GM18873 (cell line): Measurements from ENCODE around the gene ZSCAN5B.
"Not testable (repeated sequence)": the region's sequence is repeated elsewhere in the genome, so short reads cannot be mapped to it uniquely, and the experiment has no call there.

Experiments
- ATAC-seq: cut with Tn5 transposase; IDR thresholded peaks from one replicate; pipeline ENCODE4 v1.9.1; 2021; ENCODE audit warnings: mild to moderate bottlenecking, moderate library complexity, moderate number of reproducible peaks; ENCODE audit not compliant: unreplicated experiment, low FRiP score

Gene ZSCAN5B

DNA sequence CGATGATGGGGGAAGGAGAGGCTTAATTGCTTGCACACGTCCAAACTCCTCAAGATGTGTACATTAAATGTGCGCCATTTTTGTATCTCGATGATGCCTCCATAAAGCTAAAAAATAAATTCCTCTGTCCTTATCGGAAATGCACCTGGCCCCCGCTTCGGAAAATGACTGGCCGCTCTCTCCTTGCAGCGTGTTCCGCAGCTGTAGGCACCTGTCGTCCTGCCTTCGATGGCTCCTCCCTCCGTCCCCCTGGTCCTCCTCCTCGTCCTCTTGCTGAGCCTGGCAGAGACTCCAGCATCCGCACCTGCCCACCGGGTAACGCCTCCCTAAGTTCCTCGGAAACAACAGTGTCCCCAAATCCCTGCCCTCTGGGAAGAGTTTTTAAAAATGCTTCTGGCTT is 20.7 kb downstream of the ZSCAN5B start:
- no peak for ATAC-seq

DNA sequence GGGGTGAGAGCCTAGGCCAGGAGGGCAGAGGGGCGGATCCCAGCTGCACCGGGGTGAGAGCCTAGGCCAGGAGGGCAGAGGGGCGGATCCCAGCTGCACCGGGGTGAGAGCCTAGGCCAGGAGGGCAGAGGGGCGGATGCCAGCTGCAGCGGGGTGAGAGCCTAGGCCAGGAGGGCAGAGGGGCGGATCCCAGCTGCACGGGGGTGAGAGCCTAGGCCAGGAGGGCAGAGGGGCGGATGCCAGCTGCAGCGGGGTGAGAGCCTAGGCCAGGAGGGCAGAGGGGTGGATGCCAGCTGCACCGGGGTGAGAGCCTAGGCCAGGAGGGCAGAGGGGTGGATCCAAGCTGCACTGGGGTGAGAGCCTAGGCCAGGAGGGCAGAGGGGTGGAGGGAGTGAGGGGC is 21.3 kb downstream of the ZSCAN5B start:
- not testable (repeated sequence) for ATAC-seq

DNA sequence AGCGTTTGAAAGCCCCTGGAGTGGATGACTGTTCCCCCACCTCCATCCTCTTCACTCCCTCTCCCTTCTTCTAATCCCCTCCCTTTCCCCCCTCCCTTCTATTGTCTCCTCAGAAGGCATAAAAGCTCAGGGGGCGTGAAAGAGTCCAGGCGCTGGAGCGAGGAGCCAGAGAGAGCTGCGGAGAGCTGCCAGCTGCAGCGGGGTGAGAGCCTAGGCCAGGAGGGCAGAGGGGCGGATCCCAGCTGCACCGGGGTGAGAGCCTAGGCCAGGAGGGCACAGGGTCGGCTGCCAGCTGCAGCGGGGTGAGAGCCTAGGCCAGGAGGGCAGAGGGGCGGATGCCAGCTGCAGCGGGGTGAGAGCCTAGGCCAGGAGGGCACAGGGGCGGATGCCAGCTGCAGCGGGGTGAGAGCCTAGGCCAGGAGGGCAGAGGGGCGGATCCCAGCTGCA is 21.7 kb downstream of the ZSCAN5B start, which contains the start of gene GALP:
Gene GALP, plus strand, starts transcription at position 148 of the 447 bp plus-strand sequence. CDS start 1,101 bp downstream, outside the sequence.
- not testable (repeated sequence) for ATAC-seq

DNA sequence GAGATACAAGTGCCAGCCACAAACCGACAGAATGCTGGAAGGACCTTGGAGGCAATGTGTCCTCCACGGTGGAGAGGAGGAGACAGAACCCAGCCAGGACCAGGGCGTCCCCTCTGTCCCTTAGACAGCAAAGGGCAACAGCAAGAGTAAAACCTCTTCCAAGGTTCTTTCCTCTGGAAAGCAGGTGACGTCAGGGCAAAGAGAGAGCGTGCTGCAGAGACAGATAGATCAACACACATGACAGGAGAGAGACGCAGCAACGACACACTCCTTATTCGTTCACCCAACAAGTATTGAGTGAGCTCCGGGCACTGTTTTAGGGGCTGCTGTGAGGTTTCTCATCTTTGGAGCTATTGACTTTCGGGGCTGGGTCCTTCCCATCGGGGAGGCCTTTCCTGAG is 23.0 kb downstream of the ZSCAN5B start:
- ATAC-seq = no peak

DNA sequence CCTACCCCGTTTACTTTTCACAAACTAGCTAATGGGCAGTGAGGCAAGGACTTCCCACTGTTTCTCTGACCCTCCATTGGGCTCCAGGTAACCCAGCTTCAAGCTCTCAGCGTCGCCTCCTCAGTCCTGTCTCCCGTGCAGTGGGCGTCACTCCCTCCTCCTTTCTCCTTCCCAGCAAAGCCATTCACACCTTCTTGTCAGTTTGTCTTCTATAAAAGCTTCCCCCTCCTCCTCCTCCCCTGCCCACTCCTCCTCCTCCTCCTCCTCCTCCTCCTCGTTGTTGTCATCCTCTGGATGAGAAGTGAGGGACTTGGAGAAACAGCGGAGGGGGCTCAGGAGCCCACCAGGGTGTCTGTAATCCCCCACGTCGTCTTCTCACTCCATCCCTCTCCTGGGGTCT is 23.5 kb downstream of the ZSCAN5B start:
- no peak for ATAC-seq

DNA sequence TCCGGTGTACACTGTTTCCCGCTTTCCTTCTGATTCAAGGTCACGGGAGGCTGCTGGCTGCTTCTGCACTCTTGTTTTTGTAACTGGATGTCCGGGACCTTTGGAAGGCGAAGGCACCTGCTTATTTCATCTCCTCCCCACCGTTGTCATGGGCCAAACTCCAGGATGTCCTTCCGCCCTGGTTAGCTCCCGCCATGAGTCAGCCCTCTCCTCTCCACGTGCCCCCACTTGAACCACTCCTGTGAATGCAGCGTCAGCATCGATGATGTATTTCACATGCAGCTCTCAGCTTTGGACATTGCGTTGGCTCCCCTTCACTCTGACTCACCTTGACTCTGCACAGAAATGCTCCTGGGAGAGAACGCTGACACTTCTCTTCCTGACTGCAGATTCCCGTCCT is 27.3 kb downstream of the ZSCAN5B start:
- ATAC-seq = no peak

DNA sequence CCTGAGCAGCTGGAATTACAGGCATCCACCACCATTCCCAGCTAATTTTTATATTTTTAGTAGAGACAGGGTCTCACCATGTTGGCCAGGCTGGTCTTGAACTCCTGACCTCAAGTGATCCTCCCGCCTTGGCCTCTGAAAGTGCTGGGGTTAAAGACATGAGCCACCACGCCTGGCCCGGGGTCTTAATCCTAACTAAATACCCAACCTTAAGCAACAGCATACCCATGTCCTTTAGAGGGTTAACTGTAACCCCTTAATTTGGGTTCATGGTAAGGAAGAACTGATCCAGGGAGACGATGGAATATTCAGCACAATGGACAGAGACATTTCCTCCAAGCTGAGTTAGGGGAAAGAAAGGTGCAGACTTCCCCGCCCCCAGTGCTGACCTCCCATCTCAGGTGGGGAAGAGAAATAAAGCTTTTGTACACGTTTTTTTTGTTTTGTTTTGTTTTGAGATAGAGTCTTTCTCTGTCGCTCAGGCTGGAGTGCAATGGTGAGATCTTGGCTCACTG is 30.5 kb downstream of the ZSCAN5B start:
- ATAC-seq = no peak

DNA sequence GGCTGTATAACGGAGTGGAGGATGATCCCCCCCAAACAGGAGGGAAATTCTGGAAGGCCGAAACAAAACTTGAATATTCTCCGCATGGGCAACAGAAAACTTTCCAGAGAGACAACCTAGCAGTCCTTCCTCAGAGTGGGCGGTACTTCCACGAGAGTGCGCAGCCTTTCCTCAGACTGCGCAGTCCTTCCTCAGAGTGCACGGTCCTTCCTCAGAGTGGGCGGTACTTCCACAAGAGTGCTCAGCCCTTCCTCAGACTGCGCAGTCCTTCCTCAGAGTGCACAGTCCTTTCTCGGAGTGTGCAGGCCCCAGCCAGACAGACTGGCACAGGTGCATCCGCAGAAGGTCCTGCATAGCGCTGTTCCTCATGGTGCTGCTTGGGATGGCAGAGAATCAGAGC is 34.5 kb downstream of the ZSCAN5B start:
- ATAC-seq = no peak

DNA sequence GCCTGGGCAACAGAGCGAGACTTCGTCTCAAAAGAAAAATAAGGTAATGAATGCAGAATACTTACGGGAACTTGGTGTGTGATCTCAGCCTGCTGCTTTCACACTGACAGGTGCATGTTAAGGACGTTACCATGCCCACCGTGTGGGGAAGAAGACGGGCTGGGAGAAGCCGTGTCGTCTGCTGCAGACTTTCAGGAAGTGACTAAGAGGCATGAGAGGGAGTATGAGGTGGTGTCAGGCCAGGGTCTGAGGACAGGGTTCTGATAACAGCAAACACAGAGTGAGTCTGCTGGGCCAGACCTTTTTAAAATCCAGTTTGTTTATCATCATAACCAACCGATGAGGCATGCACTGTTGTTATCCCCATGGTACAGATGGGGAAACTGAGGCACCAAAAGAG is 35.3 kb downstream of the ZSCAN5B start:
- ATAC-seq = no peak

DNA sequence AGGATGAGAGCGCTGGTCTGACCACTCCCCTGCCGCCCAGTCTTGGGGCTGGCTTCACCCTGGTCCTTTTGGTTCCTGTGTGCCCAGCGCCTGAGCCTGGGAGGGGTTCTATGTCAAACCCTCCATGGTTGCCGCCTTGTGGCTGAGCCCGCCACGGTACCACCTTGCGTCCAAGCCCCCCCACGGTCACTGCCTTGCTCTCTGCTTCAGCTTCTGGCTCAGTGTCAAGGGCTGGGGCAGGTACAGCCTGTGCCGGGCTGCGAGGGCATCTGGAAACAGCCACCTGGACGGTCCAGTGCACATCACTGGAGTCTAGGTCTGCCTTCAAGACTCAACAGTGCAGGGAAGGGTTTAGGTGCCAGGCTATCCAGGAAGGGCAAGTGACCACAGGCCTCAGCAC is 36.0 kb downstream of the ZSCAN5B start:
- no peak for ATAC-seq

DNA sequence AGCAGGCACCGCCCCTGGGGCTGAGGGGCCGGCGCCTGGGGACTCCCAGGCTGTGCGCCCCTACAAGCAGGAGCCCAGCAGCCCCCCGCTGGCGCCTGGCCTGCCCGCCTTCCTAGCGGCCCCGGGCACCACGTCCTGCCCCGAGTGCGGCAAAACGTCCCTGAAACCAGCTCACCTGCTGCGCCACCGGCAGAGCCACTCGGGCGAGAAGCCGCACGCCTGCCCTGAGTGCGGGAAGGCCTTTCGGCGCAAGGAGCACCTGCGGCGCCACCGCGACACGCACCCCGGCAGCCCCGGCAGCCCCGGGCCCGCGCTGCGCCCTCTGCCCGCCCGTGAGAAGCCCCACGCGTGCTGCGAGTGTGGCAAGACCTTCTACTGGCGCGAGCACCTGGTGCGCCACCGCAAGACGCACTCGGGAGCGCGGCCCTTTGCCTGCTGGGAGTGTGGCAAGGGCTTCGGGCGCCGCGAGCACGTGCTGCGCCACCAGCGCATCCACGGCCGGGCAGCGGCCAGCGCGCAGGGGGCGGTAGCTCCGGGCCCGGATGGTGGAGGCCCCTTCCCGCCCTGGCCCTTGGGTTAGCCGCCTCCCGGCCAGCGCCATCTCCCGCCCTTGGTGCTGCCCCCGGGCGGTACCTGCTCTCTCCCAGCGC is 37.8 kb downstream of the ZSCAN5B start:
- no peak for ATAC-seq

DNA sequence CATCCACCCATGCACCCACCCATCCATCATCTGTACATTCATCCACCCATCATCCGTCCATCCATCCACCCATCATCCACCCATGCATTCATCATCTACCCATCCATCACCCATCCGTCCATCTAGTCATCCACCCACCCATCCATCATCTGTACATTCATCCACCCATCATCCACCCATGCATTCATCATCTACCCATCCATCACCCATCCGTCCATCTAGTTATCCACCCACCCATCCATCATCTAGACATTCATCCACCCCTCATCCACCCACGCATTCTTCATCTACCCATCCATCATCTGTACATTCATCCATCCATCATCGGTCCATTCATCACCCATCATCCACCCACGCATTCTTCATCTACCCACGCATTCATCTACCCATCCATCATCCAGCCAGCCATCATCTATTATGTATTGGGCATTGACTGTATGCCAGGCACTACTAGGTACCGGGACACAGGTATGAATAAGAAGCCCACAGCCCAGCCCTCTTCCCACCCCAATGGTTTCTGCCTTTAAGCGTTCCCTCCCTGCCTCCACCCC is 38.5 kb downstream of the ZSCAN5B start:
- ATAC-seq = no peak

DNA sequence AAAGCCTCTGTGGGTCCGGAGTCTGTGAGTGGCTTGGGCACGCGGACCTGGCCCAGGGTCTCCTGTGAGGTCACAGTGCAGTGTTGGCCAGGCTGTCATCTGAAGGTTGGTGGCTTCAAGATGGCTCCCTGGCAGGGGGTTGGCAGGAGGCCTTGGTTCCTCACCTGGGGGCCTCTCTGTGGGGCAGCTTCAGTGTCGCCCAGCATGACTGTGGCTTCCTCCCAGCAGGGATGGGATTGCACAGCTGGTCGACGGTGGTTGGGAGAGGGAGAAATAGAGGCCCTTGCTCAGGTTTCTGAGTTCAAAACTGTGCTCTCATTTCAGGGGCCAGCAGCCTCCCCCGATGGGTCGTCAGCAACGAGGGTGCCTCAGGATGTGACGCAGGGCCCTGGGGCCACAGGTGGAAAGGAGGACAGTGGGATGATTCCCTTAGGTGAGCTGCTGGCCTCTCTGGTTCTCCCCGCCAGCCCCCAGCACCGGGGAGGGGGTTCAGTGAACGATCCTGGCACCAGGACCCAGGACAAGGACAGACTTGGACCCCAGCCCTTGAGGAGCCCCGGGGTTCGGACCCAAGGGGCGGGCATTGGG is 39.3 kb downstream of the ZSCAN5B start:
- no peak for ATAC-seq

DNA sequence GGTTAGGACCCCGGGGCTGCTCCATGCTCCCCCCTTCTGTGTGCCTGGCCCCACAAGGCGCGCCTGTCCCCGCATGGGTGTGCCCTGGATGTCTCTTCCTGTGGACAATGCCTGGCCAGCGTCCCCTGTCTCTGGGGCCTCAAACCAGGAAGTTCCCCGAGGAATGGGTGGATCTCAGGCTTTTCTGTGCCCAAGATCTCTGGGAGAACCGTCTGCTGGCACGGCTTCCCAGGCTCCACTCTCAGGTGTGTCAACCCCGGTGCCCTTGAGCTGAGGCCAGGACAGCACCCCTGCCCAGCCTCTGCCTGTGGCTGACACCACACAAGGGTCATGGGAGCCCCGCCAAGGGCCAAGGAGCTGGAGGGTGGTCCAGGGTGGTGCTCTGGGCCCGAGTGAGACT is 40.8 kb downstream of the ZSCAN5B start:
- ATAC-seq = no peak

DNA sequence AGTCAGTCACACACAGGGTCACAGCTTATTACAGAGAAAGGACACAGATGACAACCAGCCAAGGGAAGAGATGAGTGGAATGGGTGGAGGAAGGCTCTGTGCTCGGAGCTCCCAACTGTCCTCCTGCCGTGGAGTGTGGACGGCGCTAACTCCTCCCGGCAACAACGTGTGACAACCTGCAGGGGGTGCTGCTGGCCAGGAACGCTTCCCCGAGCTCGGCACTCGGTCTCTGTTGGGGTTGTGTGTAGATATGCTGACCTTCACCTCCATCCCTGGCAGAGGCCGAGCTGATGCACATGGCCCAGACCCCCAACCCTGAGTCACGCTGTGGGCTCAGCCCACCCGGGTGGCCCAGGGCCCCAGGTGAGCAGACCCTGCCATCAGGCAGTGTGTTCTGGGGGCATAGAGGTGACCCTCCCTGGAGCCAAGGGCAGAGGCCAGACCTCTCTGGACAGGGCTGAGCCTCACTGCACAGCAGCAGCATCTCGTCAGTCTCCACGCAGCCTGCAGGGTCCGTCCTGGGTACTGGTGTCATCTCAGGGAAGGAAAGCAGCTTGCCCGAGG is 42.4 kb downstream of the ZSCAN5B start:
- ATAC-seq = no peak

DNA sequence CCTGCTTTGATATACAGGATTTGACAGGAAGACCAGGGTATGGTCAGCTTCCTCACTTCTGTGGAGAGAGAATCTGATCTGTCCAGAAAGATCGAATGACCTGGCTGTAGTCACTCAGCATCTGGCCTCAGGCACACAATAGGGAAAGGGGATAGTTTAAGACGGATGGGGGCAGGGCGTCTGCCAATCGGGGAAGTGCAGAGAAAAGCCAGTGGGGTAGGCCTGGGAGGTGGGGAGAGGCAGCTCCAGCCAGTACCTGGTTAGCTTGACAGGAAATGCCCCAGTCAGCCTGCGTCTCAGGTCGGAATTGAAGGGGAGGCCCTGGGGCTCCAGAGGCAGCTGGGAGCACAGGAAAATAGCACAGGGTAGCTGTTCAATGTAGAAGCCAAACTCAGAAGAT is 44.1 kb downstream of the ZSCAN5B start:
- no peak for ATAC-seq

DNA sequence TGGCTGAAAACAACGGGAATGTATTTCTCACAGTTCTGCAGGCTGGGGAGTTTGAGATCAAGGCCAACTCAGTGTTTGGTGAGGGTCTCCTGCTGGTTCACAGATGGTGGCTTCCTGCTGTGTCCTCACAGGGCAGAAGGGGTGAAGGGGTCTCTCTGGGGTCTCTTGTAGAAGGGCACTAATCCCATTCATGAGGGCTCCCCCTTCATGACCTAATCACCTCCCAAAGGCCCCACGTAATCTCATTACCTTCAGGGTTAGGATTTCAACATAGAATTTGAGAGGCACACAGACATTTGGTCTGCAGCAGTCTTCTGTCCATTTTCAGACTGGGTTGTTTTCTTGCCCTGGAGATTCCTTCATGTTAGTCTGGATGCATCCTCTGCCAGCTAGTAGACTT is 44.9 kb downstream of the ZSCAN5B start:
- no peak for ATAC-seq

DNA sequence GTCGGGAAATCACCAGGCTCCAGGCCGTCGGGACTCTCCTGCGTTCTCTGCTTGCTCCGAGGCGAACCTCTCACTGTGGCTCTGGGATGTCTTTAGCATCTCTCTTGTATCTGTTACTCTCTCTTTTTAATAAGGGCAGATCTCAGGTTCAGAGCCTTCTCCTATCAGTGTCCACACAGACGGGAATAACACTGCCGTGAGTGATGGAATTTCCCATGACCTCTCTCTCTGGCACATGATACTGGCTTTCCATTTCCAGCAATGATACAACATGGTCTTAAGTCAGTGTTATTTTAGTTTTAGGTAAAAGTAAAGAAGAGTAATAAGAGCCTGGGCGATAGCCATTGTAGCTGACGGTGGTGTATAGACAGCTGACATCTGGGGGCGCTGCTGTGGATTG is 47.2 kb downstream of the ZSCAN5B start:
- no peak for ATAC-seq

DNA sequence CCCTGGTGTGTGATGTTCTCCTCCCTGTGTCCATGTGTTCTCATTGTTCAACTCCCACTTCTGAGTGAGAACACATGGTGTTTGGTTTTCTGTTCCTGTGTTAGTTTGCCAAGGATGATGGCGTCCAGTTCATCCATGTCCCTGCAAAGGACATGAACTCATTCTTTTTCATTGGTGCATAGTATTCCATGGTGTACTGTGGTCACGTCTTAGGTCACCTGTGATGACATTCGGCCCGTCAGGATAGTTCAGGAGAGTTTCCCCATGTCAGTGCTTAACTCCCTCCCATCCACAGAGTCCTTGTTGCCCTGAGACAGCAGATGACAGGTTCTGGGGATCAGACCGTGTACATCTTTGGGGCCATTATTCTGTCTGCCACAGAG is 47.9 kb downstream of the ZSCAN5B start:
- ATAC-seq = no peak

DNA sequence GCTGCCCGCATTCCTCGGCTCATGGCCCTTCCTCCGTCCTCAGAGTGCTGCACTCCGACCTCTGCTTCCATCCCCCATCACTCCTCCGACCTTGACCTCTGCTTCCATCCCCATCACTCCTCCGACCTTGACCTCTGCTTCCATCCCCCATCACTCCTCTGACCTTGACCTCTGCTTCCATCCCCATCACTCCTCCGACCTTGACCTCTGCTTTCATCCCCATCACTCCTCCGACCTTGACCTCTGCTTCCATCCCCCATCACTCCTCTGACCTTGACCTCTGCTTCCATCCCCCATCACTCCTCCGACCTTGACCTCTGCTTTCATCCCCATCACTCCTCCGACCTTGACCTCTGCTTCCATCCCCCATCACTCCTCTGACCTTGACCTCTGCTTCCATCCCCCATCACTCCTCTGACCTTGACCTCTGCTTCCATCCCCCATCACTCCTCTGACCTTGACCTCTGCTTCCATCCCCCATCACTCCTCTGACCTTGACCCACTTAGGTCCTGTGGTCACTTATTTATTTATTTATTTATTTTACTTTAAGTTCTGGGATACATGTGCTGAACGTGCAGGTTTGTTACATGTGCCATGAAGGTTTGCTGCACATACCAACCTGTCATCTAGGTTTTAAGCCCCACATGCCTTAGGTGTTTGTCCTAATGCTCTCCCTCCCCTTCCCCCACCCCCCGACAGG is 48.5 kb downstream of the ZSCAN5B start:
- ATAC-seq = not testable (repeated sequence)

DNA sequence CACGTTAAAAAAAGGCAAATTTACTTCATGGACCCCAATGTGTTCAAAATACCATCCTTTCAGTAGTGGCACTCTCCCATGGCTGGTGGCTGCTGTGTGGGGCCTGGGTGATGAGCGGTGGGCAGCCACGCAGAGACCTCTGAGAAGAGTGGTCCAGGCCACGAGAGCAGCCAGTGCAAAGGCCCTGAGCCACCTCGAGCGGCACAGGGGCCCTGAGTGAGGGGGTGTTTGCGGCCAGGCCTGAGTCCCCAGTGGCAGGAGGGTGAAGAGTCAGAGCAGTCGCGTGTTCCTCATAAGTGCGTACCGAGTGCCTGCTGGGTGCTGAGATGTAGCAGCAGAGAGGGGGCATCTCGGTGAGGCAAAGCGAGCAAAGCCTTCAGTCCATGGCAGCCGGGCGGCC is 49.5 kb downstream of the ZSCAN5B start:
- no peak for ATAC-seq
